GM12873 (cell line): ENCODE measurements around the gene INTU.

Experiments
- TF ChIP-seq, protein P1 (sequence below): IDR thresholded peaks from 2 replicates; pipeline ENCODE4 v1.5.1; 2012; ENCODE audit warnings: low read depth, mild to moderate bottlenecking, moderate library complexity, low read length, control low read depth; ENCODE audit not compliant: insufficient read depth; ENCODE audit errors: missing control alignments

The INTU gene

DNA sequence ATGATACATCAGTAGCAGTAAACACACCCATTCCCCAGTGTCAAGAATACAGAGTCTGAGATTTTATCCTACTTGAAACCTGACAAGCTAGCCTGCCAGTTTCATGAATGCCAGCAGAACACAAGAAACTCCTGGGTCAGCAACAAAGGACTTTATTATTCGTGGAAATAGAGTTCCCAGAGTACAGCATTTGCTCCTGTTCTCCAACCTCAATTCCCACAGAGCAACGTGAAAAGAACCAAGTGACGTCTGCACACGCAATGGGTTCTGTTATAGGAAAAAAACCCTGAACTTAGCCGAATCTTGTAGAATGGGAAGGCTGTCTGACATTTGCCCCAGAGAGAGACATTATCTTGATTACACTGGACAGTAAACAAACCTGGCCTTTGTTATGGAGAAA, 23.3 kb upstream of the INTU start:
- TF ChIP-seq, protein P1, sequence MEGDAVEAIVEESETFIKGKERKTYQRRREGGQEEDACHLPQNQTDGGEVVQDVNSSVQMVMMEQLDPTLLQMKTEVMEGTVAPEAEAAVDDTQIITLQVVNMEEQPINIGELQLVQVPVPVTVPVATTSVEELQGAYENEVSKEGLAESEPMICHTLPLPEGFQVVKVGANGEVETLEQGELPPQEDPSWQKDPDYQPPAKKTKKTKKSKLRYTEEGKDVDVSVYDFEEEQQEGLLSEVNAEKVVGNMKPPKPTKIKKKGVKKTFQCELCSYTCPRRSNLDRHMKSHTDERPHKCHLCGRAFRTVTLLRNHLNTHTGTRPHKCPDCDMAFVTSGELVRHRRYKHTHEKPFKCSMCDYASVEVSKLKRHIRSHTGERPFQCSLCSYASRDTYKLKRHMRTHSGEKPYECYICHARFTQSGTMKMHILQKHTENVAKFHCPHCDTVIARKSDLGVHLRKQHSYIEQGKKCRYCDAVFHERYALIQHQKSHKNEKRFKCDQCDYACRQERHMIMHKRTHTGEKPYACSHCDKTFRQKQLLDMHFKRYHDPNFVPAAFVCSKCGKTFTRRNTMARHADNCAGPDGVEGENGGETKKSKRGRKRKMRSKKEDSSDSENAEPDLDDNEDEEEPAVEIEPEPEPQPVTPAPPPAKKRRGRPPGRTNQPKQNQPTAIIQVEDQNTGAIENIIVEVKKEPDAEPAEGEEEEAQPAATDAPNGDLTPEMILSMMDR, result no peak

DNA sequence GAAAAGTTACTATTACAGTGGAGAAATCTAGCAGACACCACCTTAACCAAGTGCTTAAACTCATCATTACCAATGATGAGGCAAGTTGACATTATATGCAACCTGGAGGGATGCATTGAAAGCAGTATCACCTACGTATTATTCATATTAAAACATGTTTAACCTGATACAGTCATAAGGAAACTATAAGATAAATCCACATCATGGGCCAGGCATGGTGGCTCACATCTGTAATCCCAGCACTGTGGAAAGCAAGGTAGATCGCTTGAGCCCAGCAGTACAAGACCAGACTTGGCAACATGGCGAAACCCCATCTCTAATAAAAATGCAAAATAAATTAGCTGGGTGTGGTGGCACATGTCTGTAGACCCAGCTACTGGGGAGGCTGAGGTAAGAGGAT, 22.3 kb upstream of the INTU start:
- TF ChIP-seq, protein P1, result no peak

DNA sequence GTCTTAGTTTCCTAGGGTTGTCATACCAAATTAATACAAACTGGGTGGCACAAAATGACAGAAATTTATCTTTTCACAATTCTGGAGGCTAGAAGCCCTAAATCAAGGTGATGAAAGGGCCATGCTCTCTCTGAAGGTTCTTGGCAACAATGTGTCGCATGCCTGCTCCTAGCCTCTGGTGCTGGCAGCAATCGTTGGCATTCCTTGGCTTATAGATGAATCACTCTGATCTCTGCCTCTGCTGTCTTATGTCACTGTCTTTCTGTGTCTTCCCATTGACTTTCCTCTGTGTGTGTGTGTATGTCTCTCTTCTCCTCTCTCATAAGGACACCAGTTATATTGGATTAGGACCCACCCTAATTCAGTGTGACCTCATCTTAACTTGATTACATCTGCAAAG, 15.9 kb upstream of the INTU start:
- TF ChIP-seq, protein P1, result no peak

DNA sequence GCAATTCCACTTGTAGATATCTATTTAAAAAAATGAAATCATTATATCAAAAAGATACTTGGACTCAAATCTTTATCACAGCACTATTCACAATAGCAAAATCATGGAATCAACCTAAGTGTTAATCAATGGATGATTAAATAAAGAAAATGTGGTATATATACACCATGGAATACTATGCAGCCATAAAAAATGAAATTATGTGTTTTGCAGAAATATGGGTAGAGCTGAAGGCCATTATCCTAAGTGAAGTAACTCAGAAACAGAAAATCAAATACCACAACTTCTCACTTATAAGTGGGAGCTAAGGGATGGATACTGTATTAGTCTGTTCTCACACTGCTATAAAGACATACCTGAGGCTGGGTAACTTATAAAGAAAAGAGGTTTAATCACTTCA, 14.3 kb upstream of the INTU start:
- TF ChIP-seq, protein P1, result no peak

DNA sequence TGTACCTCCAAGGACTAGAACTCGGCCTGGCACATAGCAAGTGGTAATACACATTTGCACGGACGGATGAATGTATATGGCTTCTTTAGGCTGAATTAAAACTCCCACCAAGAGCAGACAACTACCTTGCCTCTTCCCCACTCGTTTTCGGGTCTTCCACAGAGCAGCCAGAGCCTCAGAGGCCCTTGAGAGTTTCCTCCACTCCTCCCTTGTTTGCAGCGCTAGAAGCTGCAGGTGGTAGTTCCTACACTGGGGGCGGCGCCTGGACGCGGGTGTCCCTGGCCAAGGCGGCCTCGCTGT, 10.2 kb upstream of the INTU start:
- TF ChIP-seq, protein P1, result no peak

DNA sequence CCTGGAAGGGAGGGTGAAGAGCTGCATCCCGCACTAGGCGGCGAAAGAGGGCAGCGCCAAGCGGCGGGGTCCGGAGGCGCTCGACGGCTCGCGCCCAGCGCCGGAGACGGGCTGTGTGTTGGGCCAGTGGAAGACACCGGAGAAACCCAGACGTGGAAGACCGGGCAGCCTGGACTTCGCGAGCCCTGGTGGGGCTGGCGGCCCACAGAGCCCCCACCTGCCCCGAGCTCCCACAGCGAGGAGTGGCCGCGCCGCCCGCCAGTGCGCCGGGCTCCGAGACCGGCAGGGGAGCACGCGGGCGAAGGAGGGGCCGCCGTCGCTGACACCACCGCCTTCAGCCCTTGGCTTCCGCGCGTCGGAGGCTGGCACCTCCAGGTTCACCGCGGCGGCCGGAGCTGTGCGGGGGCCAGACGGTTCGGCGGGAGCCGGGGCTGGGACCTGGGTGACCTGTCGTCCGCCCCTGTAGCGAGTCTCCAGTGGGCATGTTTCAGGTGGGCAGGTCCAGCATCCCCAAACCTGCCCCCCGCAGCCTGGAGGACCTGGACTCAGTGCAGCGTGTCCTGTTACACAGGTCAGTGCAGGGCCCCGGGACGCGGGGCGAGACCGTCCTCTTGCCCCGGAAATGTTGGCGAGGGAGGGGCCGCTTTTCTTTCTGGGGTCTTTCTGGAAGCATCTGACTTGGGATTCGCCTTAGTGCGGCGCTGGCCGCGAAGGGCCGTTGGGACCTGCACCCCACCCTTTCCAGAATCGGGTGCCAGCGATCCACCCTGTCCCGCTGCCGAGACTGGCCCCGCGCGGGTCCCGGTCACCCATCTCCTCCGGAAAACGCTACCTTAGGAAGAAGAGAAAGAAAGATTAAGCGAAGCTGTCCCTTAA, 9.6 kb upstream of the INTU start:
- TF ChIP-seq, protein P1, result no peak

DNA sequence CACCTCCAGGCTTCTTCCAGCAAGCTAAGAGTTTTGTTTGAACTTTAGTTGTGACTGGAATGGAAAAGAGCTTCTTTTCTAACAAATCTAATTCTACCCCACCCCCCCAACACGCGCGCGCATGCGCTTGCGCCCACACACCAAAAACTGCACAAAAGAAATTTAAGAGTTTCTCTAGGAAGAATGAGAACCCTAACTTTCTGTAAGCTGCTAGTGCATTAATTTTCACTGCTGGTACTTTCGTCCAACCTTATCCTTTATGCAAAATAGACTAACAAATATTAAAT, 9.0 kb upstream of the INTU start:
- TF ChIP-seq, protein P1, result no peak
